GM23338 (cell line): ENCODE results near the gene ICE1. TPM values are rescaled to one million over a fixed set of nuclear protein-coding genes. Genes with fewer than 3 reads are reported as not detected.

Experiments used
- ATAC-seq: fragments of 200-7000 bp; cut with Tn5 transposase; 3 replicates; pipeline ENCODE4 v1.9.1; 2020
- DNase-seq: peaks from one replicate; pipeline ENCODE4 v3.0.0-alpha.2; 2015; ENCODE audit warnings: low spot score
- H2AFZ ChIP-seq: fragments of 200-600 bp; sonication (generic); 2 replicates; pipeline ENCODE4 v1.8.0; 2016; ENCODE audit warnings: antibody characterized with exemption, mild to moderate bottlenecking, moderate library complexity
- H3F3A ChIP-seq: fragments of 200-600 bp; sonication (generic); replicated peaks from 2 replicates; pipeline ENCODE4 v1.8.0; 2017; ENCODE audit warnings: antibody characterized with exemption, mixed run types, low read depth
- H3K27ac ChIP-seq: fragments of 200-600 bp; sonication (generic); 2 replicates; pipeline ENCODE4 v1.6.1; 2016; ENCODE audit warnings: low read depth
- H3K27me3 ChIP-seq: fragments of 200-600 bp; sonication (generic); 2 replicates; pipeline ENCODE4 v1.8.0; 2016; ENCODE audit warnings: mild to moderate bottlenecking, mixed run types, moderate library complexity; ENCODE audit not compliant: insufficient read depth
- H3K36me3 ChIP-seq: fragments of 200-600 bp; sonication (generic); 2 replicates; pipeline ENCODE4 v1.8.0; 2016; ENCODE audit warnings: mild to moderate bottlenecking; ENCODE audit not compliant: insufficient read depth
- H3K4me1 ChIP-seq: fragments of 200-600 bp; sonication (generic); 2 replicates; pipeline ENCODE4 v1.8.0; 2016; ENCODE audit warnings: mild to moderate bottlenecking, moderate library complexity; ENCODE audit not compliant: insufficient read depth
- H3K4me2 ChIP-seq: fragments of 200-600 bp; sonication (generic); 2 replicates; pipeline ENCODE4 v1.7.1; 2017; ENCODE audit warnings: mixed run types
- H3K4me3 ChIP-seq: fragments of 200-600 bp; sonication (generic); 2 replicates; pipeline ENCODE4 v1.6.1; 2016; ENCODE audit warnings: mixed run types
- H3K79me2 ChIP-seq: fragments of 200-600 bp; sonication (generic); replicated peaks from 2 replicates; pipeline ENCODE4 v1.8.0; 2017; ENCODE audit warnings: mild to moderate bottlenecking; ENCODE audit not compliant: insufficient read depth
- H3K9me2 ChIP-seq: fragments of 200-600 bp; sonication (generic); 2 replicates; pipeline ENCODE4 v1.8.0; 2017; ENCODE audit not compliant: insufficient read depth
- H4K20me1 ChIP-seq: fragments of 200-600 bp; sonication (generic); replicated peaks from 2 replicates; pipeline ENCODE4 v1.8.0; 2017; ENCODE audit warnings: mild to moderate bottlenecking; ENCODE audit not compliant: insufficient read depth
- H3K27ac Mint-ChIP-seq: 2 replicates; pipeline ENCODE4 v1.8.0; 2020; ENCODE audit warnings: inconsistent platforms, mild to moderate bottlenecking, moderate library complexity, mixed read lengths
- H3K27me3 Mint-ChIP-seq: 3 replicates; pipeline ENCODE4 v1.8.0; 2022; ENCODE audit warnings: low read depth, mild to moderate bottlenecking, moderate library complexity, mixed read lengths, inconsistent platforms; ENCODE audit not compliant: insufficient read depth, poor library complexity
- H3K36me3 Mint-ChIP-seq: 3 replicates; pipeline ENCODE4 v1.8.0; 2021; ENCODE audit warnings: low read depth, mild to moderate bottlenecking, inconsistent platforms, moderate library complexity, mixed read lengths
- H3K4me1 Mint-ChIP-seq: 3 replicates; pipeline ENCODE4 v1.8.0; 2020; ENCODE audit warnings: mild to moderate bottlenecking, inconsistent platforms, mixed read lengths
- H3K4me3 Mint-ChIP-seq: 3 replicates; pipeline ENCODE4 v1.8.0; 2021; ENCODE audit warnings: moderate library complexity, mild to moderate bottlenecking, inconsistent platforms, mixed read lengths
- H3K9me3 Mint-ChIP-seq: 3 replicates; pipeline ENCODE4 v1.8.0; 2020; ENCODE audit warnings: moderate library complexity, mild to moderate bottlenecking, inconsistent platforms, mixed read lengths
- CREB1 ChIP-seq: fragments of 250-450 bp; sonication (Bioruptor Pico); IDR thresholded peaks from 2 replicates; pipeline ENCODE4 v1.5.0; 2020; ENCODE audit warnings: low read depth, mild to moderate bottlenecking, moderate library complexity
- ETS1 ChIP-seq: IDR thresholded peaks from 2 replicates; pipeline ENCODE4 v1.6.1; 2016; ENCODE audit warnings: antibody characterized with exemption
- NANOG ChIP-seq: IDR thresholded peaks from 2 replicates; pipeline ENCODE4 v1.6.1; 2016; ENCODE audit warnings: antibody characterized with exemption, borderline replicate concordance
- POLR2AphosphoS5 ChIP-seq: IDR thresholded peaks from 2 replicates; pipeline ENCODE4 v1.6.1; 2016; ENCODE audit warnings: antibody characterized with exemption, low read depth
- ZNF462 ChIP-seq: fragments of 250-450 bp; sonication (Bioruptor Pico); IDR thresholded peaks from 2 replicates; pipeline ENCODE4 v1.5.0; 2020; ENCODE audit warnings: mild to moderate bottlenecking, moderate library complexity
- long read RNA-seq: library from polyadenylated mRNA; unstranded; transcript quantifications from one replicate; pipeline ENCODE4 v2.0.0, GENCODE V29; 2020; ENCODE audit not compliant: unreplicated experiment
- polyA plus RNA-seq: library from polyadenylated mRNA; unstranded; fragments of >200 nt; fragmentation: Nextera tagmentation; extraction: Ambion mirVana; gene quantifications from 2 replicates; pipeline ENCODE4 v1.2.1, GENCODE V29; 2016
- total RNA-seq: library from RNA; depleted of rRNA; stranded (reverse); fragments of >200 nt; shearing (Covaris generic); gene quantifications from 2 replicates; pipeline ENCODE4 v1.2.3, GENCODE V29; 2014; rRNA removed

The ICE1 gene
- total RNA-seq, result 54.4 and 59.5 TPM in 2 replicates
- polyA plus RNA-seq, result 64.1 and 65.1 TPM in 2 replicates
- long read RNA-seq, partial matches to known transcripts, result 0 of 3 reads
- long read RNA-seq, other reads (novel, unspliced or antisense), result 1 of 3 reads

GRCh38 chr5:5421961-5422818 is at the start of gene ICE1:
ICE1 (plus strand) TSS chr5:5422677; CDS start chr5:5422916, 239 bp downstream.
- H3K79me2 ChIP-seq, result peaks cover 46% of the 10 kb centered on the region
- Mint-ChIP-seq H3K9me3 (no peaks in the 10 kb centered on the region), H3K4me3 (peak within 1 kb of the TSS; percentile 90), H3K27ac (peak within 1 kb of the TSS; percentile 98), H3K4me1 (peaks cover 24% of the 10 kb centered on the region), H3K36me3 (no peaks in the 10 kb centered on the region), H3K27me3 (peaks cover 15% of the 10 kb centered on the region)
- H3K36me3 ChIP-seq, result no peaks in the 10 kb centered on the region
- H3K4me1 ChIP-seq, result peaks cover 29% of the 10 kb centered on the region
- ATAC-seq (peak; percentile 95), DNase-seq (peak; percentile 98)
- H2AFZ ChIP-seq, result peak within 1 kb of the TSS; percentile 95
- TF ChIP-seq ZNF462 (no peak), CREB1 (peak; percentile 98), ETS1 (peak; percentile 78), POLR2AphosphoS5 (peak; percentile 67), NANOG (no peak)
- peak within 1 kb of the TSS; percentile 95 for H3K4me3 ChIP-seq
- peaks cover 27% of the 10 kb centered on the region for H4K20me1 ChIP-seq
- peaks cover 5% of the 10 kb centered on the region; the same call in 1 of the 2 replicates for H3F3A ChIP-seq
- no peaks in the 10 kb centered on the region for H3K27me3 ChIP-seq
- H3K4me2 ChIP-seq, result peak within 1 kb of the TSS; percentile 97
- H3K9me2 ChIP-seq, result no peaks in the 10 kb centered on the region
- peak within 1 kb of the TSS; percentile 95 for H3K27ac ChIP-seq
